Measurements from ENCODE around the gene PPARG. TPM values are rescaled to one million over a fixed set of nuclear protein-coding genes. Genes with fewer than 3 reads are reported as not detected.

PPARG gene
- total RNA-seq, 4 donors from 2014 or later, result 16.9 to 146 (median 117) TPM

- intact Hi-C loops (cut with DNase I; ENCODE audit: low total_unique reads) (no loop called here), in situ Hi-C loops (cut with MboI; ENCODE audit: low pct_ligation_motif_present in 1 of 4, low pct_unique_long_range_greater_than_20kb in 1 of 4, low sequenced_read_pairs in 3 of 4) (no loop called here)
- no peaks in the 10 kb centered on the region for H3K9me3 ChIP-seq
- 84 to 100% methylated on average over 2 to 6 of the region's 6 CpGs for WGBS, 2 donors (ENCODE audit: low coverage in 1 of 2)
- peaks cover 0 to 20% (median 6%) of the 10 kb centered on the region in 4 donors for H3K4me1 ChIP-seq
- no peak overlapping the region for H3K27ac ChIP-seq
- no peaks in the 10 kb centered on the region for H3K27me3 ChIP-seq
- H3K4me3 ChIP-seq, result no peak overlapping the region
- TF ChIP-seq CTCF (IDR thresholded peaks at IDR 0.05), result no peak
- TF ChIP-seq POLR2AphosphoS5 (IDR thresholded peaks at IDR 0.05), result no peak
- no peak for TF ChIP-seq EP300 (IDR thresholded peaks at IDR 0.05; ENCODE audit: low read depth)
- TF ChIP-seq POLR2A (IDR thresholded peaks at IDR 0.05), result no peak
- no peak for DNase-seq
- H3K36me3 ChIP-seq, result no peaks in the 10 kb centered on the region
Observed at GRCh38 chr3:12433823-12434222, 145.0 kb downstream of the PPARG start.

GRCh38 chr3:12436514-12437220 is 147.8 kb downstream of the PPARG start:
- no peaks in the 10 kb centered on the region for H3K27me3 ChIP-seq
- H3K9me3 ChIP-seq, result no peaks in the 10 kb centered on the region
- intact Hi-C loops (cut with DNase I; ENCODE audit: low total_unique reads) (no loop called here), in situ Hi-C loops (cut with MboI; ENCODE audit: low pct_ligation_motif_present in 1 of 4, low pct_unique_long_range_greater_than_20kb in 1 of 4, low sequenced_read_pairs in 3 of 4) (no loop called here)
- DNase-seq, result no peak
- no peak overlapping the region for H3K4me3 ChIP-seq
- peaks cover 5 to 37% (median 23%) of the 10 kb centered on the region in 4 donors for H3K4me1 ChIP-seq
- H3K27ac ChIP-seq, result peak overlapping the region; percentile 12 to 41 (median 27)
- TF ChIP-seq POLR2A (IDR thresholded peaks at IDR 0.05), result no peak
- TF ChIP-seq EP300 (IDR thresholded peaks at IDR 0.05; ENCODE audit: low read depth), result no peak
- TF ChIP-seq POLR2AphosphoS5 (IDR thresholded peaks at IDR 0.05), result no peak
- no peak for TF ChIP-seq CTCF (IDR thresholded peaks at IDR 0.05)
- 71 to 79% methylated on average over 6 to 12 of the region's 12 CpGs for WGBS, 2 donors (ENCODE audit: low coverage in 1 of 2)
- no peaks in the 10 kb centered on the region for H3K36me3 ChIP-seq

GRCh38 chr3:12437221-12437605 is 148.3 kb downstream of the PPARG start:
- peak overlapping the region in 3 of 4 donors; percentile 12 to 38 (median 16) for H3K27ac ChIP-seq

GRCh38 chr3:12437861-12438260 is 149.0 kb downstream of the PPARG start:
- Histone ChIP-seq H3K27ac (peak overlapping the region in 2 of 4 donors; percentile 73 to 75), H3K27me3 (no peaks in the 10 kb centered on the region), H3K9me3 (no peaks in the 10 kb centered on the region), H3K4me3 (no peak overlapping the region), H3K36me3 (no peaks in the 10 kb centered on the region), H3K4me1 (peaks cover 5 to 43% (median 23%) of the 10 kb centered on the region in 4 donors)
- DNase-seq, result no peak
- TF ChIP-seq CTCF (IDR thresholded peaks at IDR 0.05) (no peak), EP300 (IDR thresholded peaks at IDR 0.05; ENCODE audit: low read depth) (no peak), POLR2AphosphoS5 (IDR thresholded peaks at IDR 0.05) (no peak), POLR2A (IDR thresholded peaks at IDR 0.05) (no peak)
- 97 to 100% methylated on average over 2 to 13 of the region's 13 CpGs for WGBS, 2 donors (ENCODE audit: low coverage in 1 of 2)
- in situ Hi-C loops (cut with MboI; ENCODE audit: low pct_ligation_motif_present in 1 of 4, low pct_unique_long_range_greater_than_20kb in 1 of 4, low sequenced_read_pairs in 3 of 4), result no loop called here
- intact Hi-C loops (cut with DNase I; ENCODE audit: low total_unique reads), result no loop called here

More at GRCh38 chr3:12437221-12437605, 148.3 kb downstream of the PPARG start:
- Histone ChIP-seq H3K27me3 (no peaks in the 10 kb centered on the region), H3K4me1 (peaks cover 5 to 40% (median 23%) of the 10 kb centered on the region in 4 donors), H3K9me3 (no peaks in the 10 kb centered on the region), H3K36me3 (no peaks in the 10 kb centered on the region), H3K4me3 (no peak overlapping the region)
- 93 to 94% methylated on average over 2 to 6 of the region's 6 CpGs for WGBS, 2 donors (ENCODE audit: low coverage in 1 of 2)
- TF ChIP-seq CTCF (IDR thresholded peaks at IDR 0.05) (no peak), EP300 (IDR thresholded peaks at IDR 0.05; ENCODE audit: low read depth) (no peak), POLR2AphosphoS5 (IDR thresholded peaks at IDR 0.05) (no peak), POLR2A (IDR thresholded peaks at IDR 0.05) (no peak)
- intact Hi-C loops (cut with DNase I; ENCODE audit: low total_unique reads) (no loop called here), in situ Hi-C loops (cut with MboI; ENCODE audit: low pct_ligation_motif_present in 1 of 4, low pct_unique_long_range_greater_than_20kb in 1 of 4, low sequenced_read_pairs in 3 of 4) (no loop called here)
- DNase-seq, result no peak
